A673 (cell line): ENCODE data around the gene SGSM2. TPM values are rescaled to one million over a fixed set of nuclear protein-coding genes. Genes with fewer than 3 reads are reported as not detected.

ENCODE experiments used
- BruUV-seq: library from RNA; stranded (reverse); fragments of 400-500 nt; replicated peaks from 2 replicates; lab custom pipeline; 2021; lab: Mats Ljungman, UMichigan
- CTCF ChIA-PET: fragments of 300-600 bp; sonication (Branson Sonifier 250); formaldehyde crosslinking; loops from one replicate; lab custom pipeline; 2022; ENCODE audit warnings: antibody characterized with exemption; lab: Charles Lee
- POLR2A ChIA-PET: fragments of 300-600 bp; sonication (Branson Sonifier 250); formaldehyde crosslinking; loops from one replicate; lab custom pipeline; 2022; ENCODE audit warnings: antibody characterized with exemption; ENCODE audit not compliant: low non-redundant PET; lab: Charles Lee
- DNase-seq: peaks from one replicate; pipeline ENCODE4 v3.0.0-alpha.2; 2015; ENCODE audit warnings: low spot score
- H3K27ac ChIP-seq: fragments of 200-600 bp; sonication (generic); 2 replicates; pipeline ENCODE4 v1.5.1; 2016; ENCODE audit warnings: mixed run types, low read depth, mild to moderate bottlenecking, mixed read lengths, antibody characterized with exemption, low read length; ENCODE audit not compliant: poor library complexity, severe bottlenecking
- H3K27me3 ChIP-seq: fragments of 200-600 bp; sonication (generic); replicated peaks from 2 replicates; pipeline ENCODE4 v1.6.1; 2017; ENCODE audit warnings: mixed run types, low read depth, mild to moderate bottlenecking, mixed read lengths, antibody characterized with exemption, low read length; ENCODE audit not compliant: insufficient read depth, poor library complexity
- H3K36me3 ChIP-seq: fragments of 200-600 bp; sonication (generic); 2 replicates; pipeline ENCODE4 v1.6.1; 2016; ENCODE audit warnings: mixed run types, mild to moderate bottlenecking, mixed read lengths, antibody characterized with exemption, low read length; ENCODE audit not compliant: insufficient read depth, poor library complexity, severe bottlenecking
- H3K4me1 ChIP-seq: fragments of 200-600 bp; sonication (generic); 2 replicates; pipeline ENCODE4 v1.6.1; 2017; ENCODE audit warnings: mixed run types, mild to moderate bottlenecking, mixed read lengths, antibody characterized with exemption, low read length; ENCODE audit not compliant: insufficient read depth, poor library complexity, severe bottlenecking
- H3K4me3 ChIP-seq: fragments of 200-600 bp; sonication (generic); 2 replicates; pipeline ENCODE4 v1.5.1; 2016; ENCODE audit warnings: low read depth, mixed run types, mild to moderate bottlenecking, mixed read lengths, low read length; ENCODE audit not compliant: poor library complexity, severe bottlenecking
- H3K9me3 ChIP-seq: fragments of 200-600 bp; sonication (generic); 2 replicates; pipeline ENCODE4 v1.6.1; 2016; ENCODE audit warnings: mixed run types, low read depth, mild to moderate bottlenecking, mixed read lengths, antibody characterized with exemption, low read length; ENCODE audit not compliant: poor library complexity, severe bottlenecking
- EZH2 ChIP-seq: fragments of 200-600 bp; sonication (generic); IDR thresholded peaks from 2 replicates; pipeline ENCODE4 v1.6.1; 2017; ENCODE audit warnings: borderline replicate concordance, low read depth, mild to moderate bottlenecking, mixed read lengths, antibody characterized with exemption, low read length; ENCODE audit not compliant: poor library complexity, severe bottlenecking
- intact Hi-C: fragments of 100-400 bp; cut with micrococcal nuclease; formaldehyde crosslinking; loops from one replicate; pipeline ENCODE4 v1.10.0; 2022; ENCODE audit not compliant: unreplicated experiment
- total RNA-seq: library from RNA; stranded (reverse); gene quantifications from 2 replicates; pipeline ENCODE4 v1.2.3, GENCODE V29; 2021
- TF ChIP-seq, protein P1 (sequence below): fragments of 300-800, 200-600 bp; sonication (generic); conservative IDR thresholded peaks from 2 replicates; pipeline ENCODE4 v1.5.1; 2017; ENCODE audit warnings: low read depth, mild to moderate bottlenecking, antibody characterized with exemption, low read length, moderate library complexity, mixed read lengths

Gene SGSM2
- total RNA-seq, 1 experiment from 2014 or later, result 81.2 TPM

DNA sequence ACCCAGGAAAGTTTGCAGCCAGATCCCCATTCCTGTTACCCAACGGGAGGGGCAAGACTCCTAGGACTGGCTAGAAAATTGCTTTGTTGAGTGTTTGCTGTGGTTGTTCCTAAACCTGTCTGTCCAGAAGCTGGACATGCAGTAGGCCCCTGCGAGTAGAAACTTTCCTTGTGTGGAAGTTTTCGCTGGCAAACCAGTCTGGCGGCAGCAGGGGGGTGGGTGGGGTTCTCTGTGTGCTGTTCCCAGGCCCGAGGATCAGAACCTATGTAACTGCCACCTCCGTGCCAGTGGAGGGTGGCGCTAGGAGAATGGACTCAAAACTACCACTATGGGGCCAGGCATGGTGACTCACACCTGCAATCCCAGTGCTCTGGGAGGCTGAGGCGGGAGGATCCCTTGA is 9.2 kb downstream of the SGSM2 start:
- no peak overlapping the region for H3K27ac ChIP-seq
- no peak overlapping the region for H3K4me3 ChIP-seq
- TF ChIP-seq, protein P1, sequence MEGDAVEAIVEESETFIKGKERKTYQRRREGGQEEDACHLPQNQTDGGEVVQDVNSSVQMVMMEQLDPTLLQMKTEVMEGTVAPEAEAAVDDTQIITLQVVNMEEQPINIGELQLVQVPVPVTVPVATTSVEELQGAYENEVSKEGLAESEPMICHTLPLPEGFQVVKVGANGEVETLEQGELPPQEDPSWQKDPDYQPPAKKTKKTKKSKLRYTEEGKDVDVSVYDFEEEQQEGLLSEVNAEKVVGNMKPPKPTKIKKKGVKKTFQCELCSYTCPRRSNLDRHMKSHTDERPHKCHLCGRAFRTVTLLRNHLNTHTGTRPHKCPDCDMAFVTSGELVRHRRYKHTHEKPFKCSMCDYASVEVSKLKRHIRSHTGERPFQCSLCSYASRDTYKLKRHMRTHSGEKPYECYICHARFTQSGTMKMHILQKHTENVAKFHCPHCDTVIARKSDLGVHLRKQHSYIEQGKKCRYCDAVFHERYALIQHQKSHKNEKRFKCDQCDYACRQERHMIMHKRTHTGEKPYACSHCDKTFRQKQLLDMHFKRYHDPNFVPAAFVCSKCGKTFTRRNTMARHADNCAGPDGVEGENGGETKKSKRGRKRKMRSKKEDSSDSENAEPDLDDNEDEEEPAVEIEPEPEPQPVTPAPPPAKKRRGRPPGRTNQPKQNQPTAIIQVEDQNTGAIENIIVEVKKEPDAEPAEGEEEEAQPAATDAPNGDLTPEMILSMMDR, result no peak
- TF ChIP-seq EZH2, result no peak
- H3K36me3 ChIP-seq, result peaks cover 3% of the 10 kb centered on the region
- BruUV-seq, result no TSS peak
- intact Hi-C loops, result no loop called here
- ChIA-PET POLR2A (no interaction called here), CTCF (no interaction called here)
- peaks cover 14% of the 10 kb centered on the region for H3K4me1 ChIP-seq
- H3K27me3 ChIP-seq, result no peaks in the 10 kb centered on the region
- no peak for DNase-seq
- H3K9me3 ChIP-seq, result no peaks in the 10 kb centered on the region

DNA sequence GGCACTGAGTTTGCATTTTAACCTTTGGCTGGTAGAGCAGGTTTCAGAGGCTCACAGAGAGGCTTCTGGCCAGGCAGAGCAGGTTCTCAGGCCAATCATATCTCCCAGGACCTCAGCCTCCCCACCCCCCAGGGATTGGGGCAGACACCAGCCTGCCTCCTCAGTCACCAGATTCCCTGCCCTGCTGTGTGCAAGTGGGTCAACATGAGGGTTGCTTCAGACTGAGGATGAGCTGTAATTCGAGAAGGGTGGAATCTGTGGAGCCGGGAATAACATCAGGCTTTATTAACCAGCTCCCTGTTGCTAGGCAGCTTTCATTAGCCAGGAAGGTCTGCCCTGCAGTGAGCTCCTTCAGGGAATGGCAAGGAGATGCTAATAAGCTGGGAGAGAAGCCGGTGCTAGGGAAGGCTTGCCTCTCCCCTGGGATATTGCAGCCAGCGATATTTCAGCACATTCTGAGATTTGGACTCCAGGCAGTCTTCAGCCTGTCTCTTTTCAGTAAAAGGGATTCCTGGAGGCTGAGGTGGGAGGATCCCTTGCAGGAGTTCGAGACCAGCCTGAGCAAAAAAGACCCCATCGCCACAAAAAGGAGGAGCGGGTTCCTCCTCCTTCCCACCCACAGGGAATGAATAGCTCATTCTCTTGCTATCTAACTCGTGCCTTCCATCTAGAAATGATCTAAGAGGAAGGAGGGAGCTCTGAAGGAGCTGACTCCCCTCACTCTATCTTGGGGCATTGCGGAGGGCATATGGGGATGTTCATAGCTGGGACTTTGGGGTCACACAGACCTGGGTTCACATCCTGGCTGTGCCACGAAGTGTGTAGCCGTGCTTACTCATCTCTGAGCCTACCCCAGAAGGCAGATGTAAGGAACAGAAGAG is 10.7 kb downstream of the SGSM2 start:
- H3K4me1 ChIP-seq, result peaks cover 14% of the 10 kb centered on the region
- H3K4me3 ChIP-seq, result no peak overlapping the region
- POLR2A ChIA-PET, result interaction anchor here (0.7 kb wide), 1 partner anchor 12 kb away, joined by 3 read pairs; the partner anchor contains the start of gene TSR1
- DNase-seq, result peak; percentile 64
- H3K9me3 ChIP-seq, result no peaks in the 10 kb centered on the region
- TF ChIP-seq, protein P1, result no peak
- TF ChIP-seq EZH2, result no peak
- no TSS peak for BruUV-seq
- no peaks in the 10 kb centered on the region for H3K27me3 ChIP-seq
- CTCF ChIA-PET, result no interaction called here
- H3K36me3 ChIP-seq, result peaks cover 3% of the 10 kb centered on the region
- intact Hi-C loops, result no loop called here
- no peak overlapping the region for H3K27ac ChIP-seq

DNA sequence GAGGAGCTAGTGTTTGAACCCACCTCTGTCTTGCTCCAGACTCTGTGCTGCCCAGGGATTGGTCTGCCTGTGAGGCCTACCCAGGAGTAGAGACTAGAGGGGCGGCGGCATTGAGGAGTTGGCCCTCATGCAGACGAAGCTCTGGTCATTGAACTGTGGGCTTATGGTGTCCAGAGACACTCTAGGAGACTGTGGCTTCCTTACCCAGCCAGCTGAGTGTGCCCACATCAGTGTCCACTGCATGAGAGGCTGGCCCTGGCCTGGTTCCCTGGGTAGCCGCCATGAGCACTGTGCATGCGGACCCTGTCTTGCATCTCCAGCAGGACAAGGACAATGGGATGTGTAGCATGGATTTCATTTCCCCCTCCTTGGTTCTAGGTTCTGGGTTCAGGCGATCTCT is 14.0 kb downstream of the SGSM2 start:
- no peak overlapping the region for H3K4me3 ChIP-seq
- intact Hi-C loops, result no loop called here
- H3K4me1 ChIP-seq, result peaks cover 14% of the 10 kb centered on the region
- ChIA-PET CTCF (no interaction called here), POLR2A (no interaction called here)
- H3K36me3 ChIP-seq, result no peaks in the 10 kb centered on the region
- no peak for DNase-seq
- no peak for TF ChIP-seq EZH2
- TF ChIP-seq, protein P1, result no peak
- BruUV-seq, result no TSS peak
- no peaks in the 10 kb centered on the region for H3K27me3 ChIP-seq
- no peaks in the 10 kb centered on the region for H3K9me3 ChIP-seq
- no peak overlapping the region for H3K27ac ChIP-seq
